ENCODE measurements around the gene BRD8.
"Not testable (repeated sequence)": the region's sequence is repeated elsewhere in the genome, so short reads cannot be mapped to it uniquely, and the experiment has no call there.

The BRD8 gene

GRCh38 chr5:138155977-138156376 is 22.5 kb downstream of the BRD8 start:
- not testable (repeated sequence) for DNase-seq

- DNase-seq = no peak
Measured at GRCh38 chr5:138149530-138149929, 28.9 kb downstream of the BRD8 start.

- no peak for DNase-seq
Measured at GRCh38 chr5:138148811-138149210, 29.6 kb downstream of the BRD8 start.

DNA sequence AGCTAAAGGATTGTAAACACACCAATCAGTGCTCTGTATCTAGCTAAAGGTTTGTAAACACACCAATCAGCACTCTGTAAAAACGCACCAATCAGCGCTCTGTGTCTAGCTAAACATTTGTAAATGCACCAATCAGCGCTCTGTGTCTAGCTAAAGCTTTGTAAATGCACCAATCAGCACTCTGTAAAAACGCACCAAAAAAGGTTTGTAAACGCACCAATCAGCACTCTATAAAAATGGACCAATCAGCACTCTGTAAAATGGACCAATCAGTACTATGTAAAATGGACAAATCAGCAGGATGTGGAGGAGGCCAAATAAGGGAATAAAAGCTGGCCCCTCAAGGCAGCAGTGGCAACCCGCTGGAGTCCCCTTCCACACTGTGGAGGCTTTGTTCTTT is 34.9 kb downstream of the BRD8 start:
- not testable (repeated sequence) for DNase-seq

- no peak for DNase-seq
Measured at GRCh38 chr5:138141734-138142133, 36.7 kb downstream of the BRD8 start.

- DNase-seq = no peak
Measured at GRCh38 chr5:138140268-138140667, 38.2 kb downstream of the BRD8 start.

GRCh38 chr5:138139781-138140090 is 38.7 kb downstream of the BRD8 start:
- no peak for DNase-seq

DNA sequence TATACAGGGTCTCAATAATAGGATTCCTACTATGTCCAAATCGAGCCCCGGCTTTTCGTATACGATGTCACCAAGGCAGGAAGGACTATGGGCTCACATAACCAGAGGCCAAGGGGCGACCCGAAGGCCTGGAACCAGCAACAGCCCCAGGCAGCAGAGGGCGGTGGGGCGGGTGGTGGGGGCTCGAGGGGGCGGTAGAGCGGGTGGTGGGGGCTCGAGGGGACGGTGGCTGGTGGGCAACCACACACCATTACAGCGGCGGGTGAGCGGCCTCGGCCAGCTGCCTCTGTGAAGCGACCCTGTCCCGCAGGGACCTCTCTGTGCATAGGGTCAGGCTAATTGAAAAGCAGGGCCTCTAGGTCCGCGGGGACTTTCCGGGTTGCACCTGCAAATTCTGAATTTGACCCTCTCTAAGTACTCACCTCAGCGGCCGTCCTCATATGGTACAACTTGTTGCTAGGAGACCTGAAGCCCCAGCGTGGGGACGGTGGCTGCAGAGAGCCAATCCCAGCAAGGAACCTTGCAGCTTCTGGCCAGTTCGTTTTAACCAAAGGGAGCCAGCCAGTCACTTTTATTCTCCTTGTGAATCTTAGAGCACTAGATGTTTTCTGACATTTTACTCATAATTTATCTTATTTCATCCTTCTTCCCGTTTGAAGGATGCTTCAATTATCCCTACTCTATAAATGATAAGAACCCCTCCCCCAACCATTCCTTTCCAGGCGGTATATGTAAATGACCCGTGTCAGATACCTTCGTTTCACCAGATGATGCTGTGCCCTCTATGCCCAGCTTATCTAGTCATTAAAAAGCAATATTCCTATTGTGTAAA is 39.3 kb downstream of the BRD8 start, which contains the start of gene NME5:
Gene NME5 (minus strand): TSS at position 480 of the 832 bp plus-strand sequence. CDS start 648 bp downstream, outside the sequence.
- no peak for DNase-seq

- DNase-seq = no peak
Measured at GRCh38 chr5:138132543-138132942, 45.9 kb downstream of the BRD8 start.

DNA sequence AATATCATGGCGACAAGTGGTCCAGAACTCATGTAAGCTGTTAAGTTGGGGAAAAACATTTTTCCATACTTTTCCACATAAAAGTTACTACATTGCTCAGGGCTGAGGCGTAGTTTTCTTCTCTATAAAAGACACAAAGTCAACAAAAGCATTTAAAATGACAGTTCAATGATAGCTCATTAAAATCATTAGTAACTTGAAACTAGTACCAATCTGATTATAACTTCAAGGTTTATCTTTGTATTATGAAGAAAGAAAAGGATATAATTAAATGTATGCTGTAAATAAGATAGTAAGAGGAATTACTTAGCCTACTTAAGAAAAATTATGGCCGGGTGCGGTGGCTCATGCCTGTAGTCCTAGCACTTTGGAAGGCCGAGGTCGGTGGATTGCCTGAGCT is 49.1 kb downstream of the BRD8 start:
- no peak for DNase-seq

DNA sequence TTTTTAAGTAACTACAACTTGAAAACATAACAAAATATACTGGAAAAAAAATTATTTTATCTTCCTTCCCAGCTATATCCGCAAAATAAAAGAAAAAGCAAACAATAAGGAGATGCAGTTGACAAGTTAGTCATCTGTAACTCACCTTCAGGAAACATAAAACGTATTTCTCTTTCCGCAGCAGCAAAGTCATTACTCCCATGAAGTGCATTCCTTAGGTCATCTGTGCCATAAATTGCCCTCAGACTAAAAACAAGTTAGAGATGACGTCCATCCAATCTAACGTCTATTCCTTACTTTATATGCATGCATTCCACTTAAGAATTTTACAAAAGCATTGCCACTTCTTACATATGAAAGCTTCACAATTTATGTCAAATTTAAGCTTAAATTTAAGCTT is 50.1 kb downstream of the BRD8 start:
- no peak for DNase-seq

DNA sequence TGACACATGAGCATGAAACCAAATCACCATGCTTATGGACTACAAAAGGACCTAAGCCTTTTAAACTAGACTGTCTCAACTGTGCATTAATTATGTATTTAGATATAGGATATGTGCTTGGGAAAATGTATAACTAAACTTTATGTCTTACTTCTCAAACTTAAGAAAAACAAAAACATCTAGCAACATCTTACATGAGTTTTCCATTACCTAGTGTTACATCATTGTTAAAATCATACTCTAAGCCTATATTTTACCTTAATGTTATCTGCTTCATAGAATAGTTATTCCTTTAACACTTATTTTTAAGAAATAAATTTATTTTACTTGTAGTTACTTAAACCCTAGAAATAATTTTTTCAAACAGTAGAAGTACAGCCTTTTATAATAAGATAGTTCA is 63.2 kb downstream of the BRD8 start:
- DNase-seq = no peak

DNA sequence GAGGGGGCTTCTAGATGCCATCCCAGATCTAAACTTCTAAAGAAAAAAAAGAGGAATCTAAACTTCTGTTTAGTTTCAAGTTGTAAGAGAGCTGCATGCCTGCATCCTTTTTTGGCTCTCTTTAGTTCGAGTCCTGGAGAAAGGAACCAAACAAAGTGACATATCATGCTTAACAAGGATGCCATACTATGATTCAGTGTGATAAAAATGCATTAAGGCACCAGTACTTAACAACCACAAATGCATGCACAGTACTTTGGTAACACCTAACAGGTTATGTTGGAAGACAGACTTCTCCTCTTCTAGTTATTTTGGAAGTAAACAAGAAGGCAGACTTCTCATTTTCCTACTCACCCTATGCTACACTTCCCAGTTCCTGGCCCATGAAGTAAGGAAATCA is 66.5 kb downstream of the BRD8 start:
- no peak for DNase-seq

GRCh38 chr5:138111181-138111580 is 67.2 kb downstream of the BRD8 start:
- no peak for DNase-seq

DNA sequence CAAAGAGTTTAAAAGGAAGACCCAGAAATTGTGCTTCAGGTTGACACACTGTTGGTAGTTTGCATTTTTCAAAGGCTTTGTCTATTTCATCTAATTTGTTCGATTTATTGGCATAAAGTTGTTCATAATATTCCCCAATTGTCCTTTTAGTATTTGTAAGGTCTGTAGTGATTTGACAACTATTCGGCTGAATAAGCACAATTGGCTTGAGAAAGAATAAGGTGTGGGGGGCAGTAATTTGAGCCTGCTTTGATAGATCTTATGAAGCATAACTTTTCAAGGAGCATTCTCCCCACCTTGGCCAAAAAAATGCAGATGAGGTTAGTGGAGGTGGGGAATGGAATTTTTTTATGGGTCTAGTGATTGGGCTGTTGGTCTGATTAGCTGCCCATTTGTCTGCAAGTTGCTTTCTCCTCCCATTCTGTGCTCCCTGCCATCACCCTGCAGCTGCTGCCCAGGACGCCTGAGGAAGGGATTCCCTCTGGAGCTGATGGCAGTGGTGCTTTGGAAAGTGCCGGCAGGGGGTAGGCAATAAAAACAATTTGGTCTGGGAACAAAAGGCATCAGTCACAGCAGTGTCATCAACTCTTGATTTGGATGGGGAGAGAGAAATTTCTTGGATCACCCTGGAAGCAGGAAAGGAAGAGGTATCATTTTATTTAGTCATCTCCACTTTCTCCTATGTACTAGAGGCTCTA is 68.0 kb downstream of the BRD8 start:
- no peak for DNase-seq

GRCh38 chr5:138109463-138110265 is 68.8 kb downstream of the BRD8 start:
- DNase-seq = no peak

- DNase-seq = no peak
Measured at GRCh38 chr5:138107213-138107612, 71.2 kb downstream of the BRD8 start.

DNA sequence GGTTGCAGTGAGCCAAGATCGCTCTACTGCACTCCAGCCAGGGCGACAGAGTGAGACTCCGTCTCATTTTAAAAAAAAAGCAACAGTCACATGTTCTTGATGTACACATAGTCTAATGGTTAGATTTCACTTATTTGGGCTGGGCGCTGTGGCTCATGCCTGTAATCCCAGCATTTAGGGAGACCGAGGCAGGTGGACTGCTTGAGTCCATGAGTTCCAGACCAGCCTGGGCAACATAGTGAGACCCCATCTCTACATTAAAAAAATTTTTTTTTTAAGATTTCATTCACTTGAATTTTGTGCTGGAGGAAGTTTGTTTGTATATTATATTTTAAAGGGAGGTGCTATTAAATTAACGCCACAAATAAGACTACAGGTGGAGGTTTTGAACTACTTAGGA is 72.7 kb downstream of the BRD8 start:
- no peak for DNase-seq

- no peak for DNase-seq
Measured at GRCh38 chr5:138103319-138103637, 75.2 kb downstream of the BRD8 start.

GRCh38 chr5:138102454-138103318 is 75.7 kb downstream of the BRD8 start:
- no peak for DNase-seq

DNA sequence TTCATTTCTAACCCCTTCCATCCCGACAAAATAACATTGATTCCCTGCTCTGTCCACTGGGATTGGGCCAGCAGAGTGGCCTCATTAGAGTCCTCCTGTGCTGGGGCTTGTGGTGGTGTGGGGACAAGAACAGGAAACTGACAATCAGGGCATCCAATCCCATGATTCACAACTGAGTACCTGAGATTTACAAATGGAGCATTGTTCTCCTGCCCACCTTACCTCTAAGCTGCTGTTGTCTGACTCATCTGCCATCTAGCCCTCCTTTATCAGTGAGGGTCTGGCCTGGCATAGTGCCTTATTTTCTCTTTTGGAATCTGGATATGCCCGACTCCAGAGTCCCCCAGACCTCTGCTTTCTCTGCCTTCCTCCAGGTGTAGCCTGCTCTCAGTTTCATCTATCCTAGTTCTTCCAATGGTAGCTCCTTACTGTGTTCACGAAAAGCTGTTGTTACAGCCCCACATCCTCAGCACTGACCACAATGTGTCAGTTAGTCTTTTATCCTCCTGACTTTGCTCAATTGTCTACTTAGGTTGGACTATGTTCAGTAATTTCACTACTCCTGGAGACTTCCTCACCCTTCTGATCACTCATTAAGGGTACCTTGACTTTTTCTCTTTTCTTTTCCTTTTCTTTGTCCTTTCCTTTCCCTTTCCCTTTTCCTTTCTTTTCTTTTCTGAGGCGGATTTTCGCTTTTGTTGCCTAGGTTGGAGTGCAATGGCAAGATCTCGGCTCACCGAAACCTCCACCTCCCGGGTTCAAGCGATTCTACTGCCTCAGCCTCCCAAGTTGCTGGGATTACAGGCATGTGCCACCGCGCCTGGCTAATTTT is 81.2 kb downstream of the BRD8 start:
- DNase-seq = no peak

- no peak for DNase-seq
Measured at GRCh38 chr5:138096363-138096762, 82.1 kb downstream of the BRD8 start.
